ENCODE data around the gene MKX.
A peak's percentile ranks its signal among the peaks of the same experiment; 100 is the strongest.

The MKX gene

DNA sequence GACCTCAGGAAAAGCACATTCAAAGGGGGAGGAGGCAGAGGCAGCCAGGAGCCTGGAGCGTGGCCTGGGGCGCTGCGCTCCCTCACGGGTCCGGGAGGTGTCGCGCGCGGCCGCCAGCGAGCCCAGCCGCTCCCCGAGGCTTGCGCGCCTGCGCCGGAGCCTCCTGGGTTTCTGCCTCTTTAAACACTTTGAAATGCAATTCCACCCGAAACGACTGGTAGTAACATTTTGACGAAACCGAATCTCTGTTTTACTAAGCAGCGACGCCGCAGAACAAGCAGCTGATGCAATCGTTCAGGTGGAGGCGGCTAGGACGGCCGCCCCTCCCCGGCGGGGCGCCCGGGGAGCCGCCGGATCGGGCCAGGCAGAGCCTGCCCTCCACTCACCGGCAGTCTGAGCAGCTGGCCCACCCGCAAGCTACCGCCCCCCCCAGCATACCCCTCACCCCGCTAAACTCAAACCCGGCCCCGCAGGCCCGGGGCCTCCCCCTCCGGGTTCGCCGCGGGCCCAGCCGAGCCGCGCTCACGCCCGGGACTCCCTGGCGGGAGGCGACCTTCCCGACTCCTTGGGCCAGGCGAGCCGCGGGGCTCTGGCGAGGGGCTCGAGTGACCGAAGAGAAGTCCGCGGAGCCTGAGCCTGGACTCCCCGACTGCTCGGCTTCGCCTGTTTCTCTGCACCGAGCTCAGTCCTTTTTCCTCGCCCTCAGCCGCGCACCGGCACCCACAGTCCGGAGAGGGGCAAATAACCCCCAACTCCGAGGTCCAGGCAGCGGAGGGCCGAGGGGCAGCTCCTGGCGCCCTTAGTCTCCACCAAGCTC lies 3.2 kb downstream of the MKX start:
- peak; percentile 84 for DNase-seq (ENCODE audit: low spot score)

DNA sequence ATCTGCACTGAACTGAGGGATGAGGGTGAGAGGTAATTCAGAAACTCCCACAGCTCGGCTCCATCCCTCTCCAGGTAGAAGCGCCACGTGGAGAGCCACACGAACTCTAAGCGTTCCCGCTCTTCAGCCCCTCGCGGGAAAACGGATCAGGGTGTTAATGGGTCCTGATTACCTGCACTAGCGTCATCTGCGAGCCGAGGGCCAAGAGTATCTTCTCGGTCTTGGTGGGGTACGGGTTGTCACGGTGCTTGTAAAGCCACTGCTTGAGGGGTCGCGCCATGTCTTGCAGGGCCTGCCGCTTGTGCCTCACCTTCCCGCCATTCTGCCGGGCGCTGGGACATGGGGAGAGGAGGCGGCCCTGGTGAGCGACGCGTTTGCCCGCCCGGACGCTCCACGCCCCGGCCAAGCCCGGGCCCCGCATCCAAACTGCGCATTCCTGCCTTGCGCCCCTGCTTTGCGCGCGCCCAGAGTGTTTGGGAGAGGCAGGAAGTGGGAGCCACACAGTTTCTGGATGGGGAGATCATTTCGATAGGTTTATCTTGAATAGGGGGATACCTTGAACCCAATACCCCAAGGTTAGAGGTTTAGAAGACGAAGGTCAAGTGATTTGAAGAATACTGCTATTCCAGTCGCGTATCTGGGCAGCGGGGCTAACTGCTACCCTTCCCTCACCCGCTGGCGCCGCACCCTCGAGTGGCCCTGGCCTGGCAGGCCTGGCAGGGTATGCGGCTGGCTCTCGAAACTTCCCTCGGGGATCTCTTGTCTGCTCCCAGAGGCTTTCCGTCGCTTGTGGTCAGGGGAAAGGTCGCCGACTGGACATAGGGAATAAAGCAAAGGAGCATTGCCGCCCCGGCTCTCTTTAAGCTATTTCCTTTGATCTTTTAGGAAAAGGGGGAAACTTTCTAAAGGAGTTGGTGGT lies 4.2 kb downstream of the MKX start:
- peak; percentile 7 for DNase-seq (ENCODE audit: low spot score)

DNA sequence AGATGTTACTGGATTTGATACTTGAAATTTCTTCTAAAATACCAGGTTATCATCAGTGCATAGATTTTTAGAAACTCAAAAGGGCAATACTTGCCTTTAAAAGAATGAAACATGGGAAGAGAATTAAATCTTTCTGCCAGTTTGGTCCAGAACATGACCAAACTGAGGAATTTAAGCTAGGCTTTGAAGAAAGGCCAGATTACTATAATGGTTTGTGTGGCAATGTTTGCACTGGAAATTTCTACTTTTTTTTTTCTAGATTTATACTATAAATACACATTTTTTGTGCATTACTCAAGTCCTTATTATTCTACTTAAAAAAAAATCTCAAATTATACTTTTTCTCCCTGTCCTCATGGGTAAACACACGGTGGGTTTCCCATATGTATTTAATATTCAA lies 9.2 kb downstream of the MKX start:
- no peak for DNase-seq (ENCODE audit: low spot score)

DNA sequence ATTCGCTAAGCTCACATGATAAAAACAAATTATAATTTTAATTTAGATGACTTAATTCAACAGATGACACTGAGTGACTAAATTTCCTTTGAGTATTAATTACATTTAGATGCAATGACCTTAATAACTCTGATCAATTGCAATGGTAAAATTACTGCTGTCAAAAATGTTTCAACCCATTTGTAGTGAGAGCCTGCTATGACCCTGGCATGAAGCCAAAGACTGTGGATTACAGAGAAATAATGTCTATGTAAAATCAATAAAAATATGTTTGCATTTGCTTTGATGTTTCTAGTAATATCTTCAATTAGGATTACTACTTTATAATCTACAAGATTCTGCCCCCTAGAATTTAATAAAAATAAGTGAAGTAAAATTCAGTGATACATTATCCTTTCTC lies 15.6 kb downstream of the MKX start:
- DNase-seq (ENCODE audit: low spot score): no peak

DNA sequence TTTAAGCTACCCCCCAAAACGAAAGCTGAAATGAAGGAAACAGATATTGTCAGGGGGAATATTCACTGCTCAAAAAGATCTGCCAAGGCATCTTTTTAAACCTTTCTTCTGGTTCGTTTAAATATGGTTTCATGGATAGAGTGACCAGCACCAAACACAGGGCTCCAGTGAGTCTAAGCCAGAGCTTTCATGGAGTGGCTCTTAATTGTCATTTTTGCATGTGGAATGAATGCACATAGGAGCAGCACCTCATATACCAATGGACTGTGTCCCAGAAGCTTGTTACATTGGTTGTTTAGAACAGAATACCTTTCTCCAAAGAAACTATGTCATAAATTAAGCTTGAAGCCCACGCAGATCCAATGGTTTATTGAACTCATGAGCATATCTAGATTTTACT lies 17.3 kb downstream of the MKX start:
- no peak for DNase-seq (ENCODE audit: low spot score)

DNA sequence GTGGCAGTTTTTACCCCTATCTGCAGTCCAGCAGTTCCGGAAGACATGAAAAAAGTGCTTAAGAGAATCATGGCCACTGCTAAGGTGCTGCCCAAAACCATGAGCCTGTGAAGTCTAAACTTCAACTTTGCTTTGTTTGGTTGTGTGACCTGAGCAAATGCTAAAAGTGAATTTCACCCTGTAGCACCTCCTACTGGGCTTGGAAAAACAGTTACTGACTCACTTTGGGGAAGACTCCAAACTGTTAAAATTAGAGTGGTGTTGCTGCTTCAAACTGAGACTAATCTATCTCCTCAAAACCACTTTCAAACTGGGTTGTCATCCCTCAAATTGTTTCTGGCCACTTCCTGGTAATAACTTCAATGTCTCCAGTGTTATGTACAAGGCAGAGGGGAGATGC lies 21.3 kb downstream of the MKX start:
- peak; percentile 33 for DNase-seq (ENCODE audit: low spot score)

DNA sequence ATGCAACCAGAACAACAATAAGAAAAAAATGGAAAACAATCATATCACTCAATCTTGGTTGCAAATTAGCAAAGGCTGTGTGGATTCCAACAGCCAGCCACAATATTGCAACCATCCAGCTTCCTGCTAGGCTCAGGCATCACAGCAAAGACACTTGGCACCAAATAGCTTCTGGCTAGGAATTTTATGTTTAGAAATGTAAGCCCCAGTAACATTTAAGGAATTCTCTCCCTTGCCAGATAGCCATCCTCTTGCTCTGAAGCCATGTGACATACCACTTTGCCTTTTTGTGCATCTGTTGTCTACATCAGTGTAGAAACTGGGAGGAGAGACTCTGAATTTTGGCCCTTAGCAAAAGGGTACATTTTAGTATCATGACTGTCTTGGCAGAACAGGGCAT lies 22.2 kb downstream of the MKX start:
- DNase-seq (ENCODE audit: low spot score): no peak

DNA sequence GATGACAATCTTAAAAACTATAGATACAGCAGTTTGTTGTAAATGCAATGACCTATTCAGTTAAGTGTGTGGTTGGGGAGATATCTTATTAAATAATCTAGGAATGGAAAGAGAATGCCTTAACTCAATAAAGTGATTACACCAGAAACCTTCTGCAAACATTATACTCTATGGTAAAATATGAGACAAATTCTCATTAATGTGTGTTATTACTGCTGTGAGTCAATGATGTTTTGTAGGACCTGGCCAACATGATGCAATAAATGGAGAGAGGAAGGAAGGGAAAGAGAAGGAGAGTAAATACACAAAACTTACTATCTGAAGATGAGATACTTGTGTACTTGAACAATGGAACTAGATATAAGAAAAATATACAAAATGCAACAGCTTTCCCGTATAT lies 25.1 kb downstream of the MKX start:
- DNase-seq (ENCODE audit: low spot score): no peak

DNA sequence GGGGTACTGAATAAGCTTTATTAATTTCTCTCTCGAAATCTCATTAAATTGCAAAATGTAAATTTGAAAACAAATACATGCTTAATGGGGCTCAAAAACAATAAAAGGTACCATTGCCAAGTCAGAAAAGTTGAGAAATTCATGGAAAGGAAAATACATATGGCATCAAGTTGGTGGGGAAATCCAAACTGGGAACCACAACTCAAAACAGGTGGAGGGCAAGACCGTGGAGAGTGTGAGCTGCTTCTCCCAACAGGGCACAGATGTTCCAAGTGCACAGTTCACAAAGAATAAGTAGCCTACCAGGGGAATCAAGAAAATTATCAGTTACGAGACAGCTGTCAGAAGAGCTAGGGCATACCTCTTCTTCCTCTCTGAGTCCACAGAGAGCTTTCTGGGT lies 26.6 kb downstream of the MKX start:
- DNase-seq (ENCODE audit: low spot score): no peak

DNA sequence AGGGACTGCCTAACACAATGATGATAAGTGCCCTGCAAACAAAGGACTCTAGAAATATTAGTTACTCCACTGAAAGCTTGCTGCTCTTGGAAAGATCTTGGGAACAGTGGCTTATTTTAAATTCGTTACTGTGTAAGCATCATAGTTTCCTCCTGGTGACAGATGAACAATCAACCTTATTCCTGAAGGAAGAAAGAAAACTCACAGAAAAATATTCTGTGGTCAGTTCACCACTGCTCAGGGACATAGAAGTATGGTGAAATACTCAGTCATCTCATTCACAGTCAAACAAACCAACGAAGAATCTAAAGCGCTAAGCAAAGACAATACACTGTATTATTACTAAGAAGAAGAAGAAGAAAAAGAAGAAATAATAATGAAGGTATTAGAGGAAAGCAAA lies 27.8 kb downstream of the MKX start:
- no peak for DNase-seq (ENCODE audit: low spot score)

DNA sequence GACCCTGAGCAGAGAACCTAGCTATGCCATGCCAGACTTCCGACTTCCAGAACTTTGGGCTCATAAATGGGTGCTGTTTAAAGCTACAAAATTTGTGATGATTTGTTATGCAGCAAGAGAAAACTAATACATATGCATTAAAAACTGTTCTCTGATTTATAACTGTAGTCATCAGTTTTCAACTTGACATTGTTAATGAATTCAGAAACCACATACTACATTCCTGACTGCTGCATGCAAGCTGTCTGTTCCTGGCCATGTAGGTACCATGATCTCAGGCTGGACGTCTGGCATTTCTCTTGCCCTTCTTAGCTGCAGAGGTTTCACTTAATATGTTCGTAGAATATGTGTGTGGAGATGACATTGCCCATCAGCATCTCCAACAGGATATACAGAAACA lies 28.4 kb downstream of the MKX start:
- no peak for DNase-seq (ENCODE audit: low spot score)

DNA sequence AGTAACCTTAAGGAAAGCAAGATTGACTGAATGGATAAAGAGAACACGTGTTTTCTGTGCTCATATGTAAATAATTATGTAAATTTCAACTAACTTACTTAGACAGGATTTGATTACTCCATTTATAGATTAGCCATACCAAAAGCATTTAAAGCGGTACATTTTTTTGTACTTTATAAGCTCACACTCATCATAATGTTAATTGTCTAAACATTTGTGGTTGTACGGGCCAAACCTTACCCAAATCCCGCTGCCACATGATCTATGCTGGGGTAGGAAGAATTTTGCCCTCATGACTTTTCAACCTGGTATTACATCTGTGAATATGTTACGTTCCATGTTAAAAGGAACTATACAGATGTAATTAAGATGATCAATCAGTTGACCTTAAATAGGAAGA lies 29.1 kb downstream of the MKX start:
- no peak for DNase-seq (ENCODE audit: low spot score)

DNA sequence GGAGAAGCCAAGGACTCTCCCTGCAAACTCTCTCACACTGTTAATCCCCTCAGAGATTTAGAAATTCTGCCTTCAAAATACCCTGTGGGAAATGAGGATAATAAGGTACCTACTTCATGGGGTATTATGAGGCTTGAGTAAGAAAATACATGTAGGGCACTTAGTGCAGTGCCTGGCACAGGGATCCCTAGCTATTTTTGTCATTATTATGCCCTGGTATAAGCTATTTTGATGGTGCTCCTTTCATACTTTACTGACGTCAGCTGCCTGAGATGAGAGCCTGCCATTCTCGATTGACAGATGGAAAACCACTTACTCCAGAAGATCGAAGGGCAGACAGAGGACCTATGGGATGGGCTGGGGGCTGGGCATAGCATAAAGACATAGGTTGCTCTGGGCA lies 30.1 kb downstream of the MKX start:
- no peak for DNase-seq (ENCODE audit: low spot score)

DNA sequence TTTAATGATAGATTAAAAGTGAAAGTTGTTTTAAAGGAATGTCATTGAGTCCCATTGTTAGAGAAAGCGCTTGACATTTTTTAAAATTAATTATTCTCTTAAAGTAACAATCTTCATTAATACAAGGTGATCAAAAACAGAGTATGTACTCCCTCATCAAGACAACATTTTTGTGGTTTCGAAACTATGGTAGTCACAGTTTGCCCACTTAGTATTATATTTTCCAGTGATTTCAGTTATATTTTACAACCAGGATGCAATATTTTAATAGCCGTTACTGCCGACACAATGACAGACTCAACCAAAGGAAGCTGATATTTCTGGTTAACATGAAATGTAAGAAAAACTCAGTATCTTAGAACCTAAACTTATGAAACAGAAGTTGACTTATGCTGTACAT lies 31.3 kb downstream of the MKX start:
- no peak for DNase-seq (ENCODE audit: low spot score)

DNA sequence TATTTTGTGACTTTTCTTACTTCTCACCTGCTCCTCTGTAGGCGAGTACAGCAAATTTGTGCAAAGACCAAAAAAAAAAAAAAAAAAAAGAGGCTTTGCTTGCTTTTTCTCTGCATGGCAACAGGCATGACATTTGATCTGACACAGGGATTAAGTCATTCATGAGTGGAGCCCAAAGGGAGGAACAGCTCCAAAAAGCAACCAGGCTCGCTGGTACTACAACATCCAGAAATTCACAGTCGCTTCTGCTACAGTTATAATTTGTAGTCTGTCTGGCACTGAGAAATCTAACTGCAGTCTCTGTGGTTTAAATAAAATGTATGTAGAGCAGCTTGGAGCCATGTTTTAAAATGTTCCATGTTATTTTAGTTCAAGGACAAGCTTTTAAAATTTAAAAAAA lies 31.7 kb downstream of the MKX start:
- peak; percentile 29 for DNase-seq (ENCODE audit: low spot score)

DNA sequence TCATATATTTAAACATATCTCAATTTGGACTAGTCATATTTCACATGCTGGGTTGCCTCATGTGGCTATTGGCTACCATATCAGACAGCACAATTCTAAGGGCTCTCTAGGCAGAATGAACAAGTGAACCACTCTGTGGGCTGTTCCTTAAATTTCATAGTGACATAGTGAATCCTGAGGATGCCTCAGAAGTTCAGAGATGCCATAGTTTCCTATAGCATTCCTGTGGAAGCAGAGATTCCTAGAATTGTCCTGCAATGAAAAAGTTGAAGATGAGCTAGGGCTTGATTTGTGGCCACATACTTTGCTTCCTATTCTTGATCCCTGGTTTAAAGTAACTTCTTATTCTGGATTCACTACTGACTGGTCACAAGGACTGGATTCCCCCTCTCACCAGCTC lies 35.6 kb downstream of the MKX start:
- DNase-seq (ENCODE audit: low spot score): no peak

DNA sequence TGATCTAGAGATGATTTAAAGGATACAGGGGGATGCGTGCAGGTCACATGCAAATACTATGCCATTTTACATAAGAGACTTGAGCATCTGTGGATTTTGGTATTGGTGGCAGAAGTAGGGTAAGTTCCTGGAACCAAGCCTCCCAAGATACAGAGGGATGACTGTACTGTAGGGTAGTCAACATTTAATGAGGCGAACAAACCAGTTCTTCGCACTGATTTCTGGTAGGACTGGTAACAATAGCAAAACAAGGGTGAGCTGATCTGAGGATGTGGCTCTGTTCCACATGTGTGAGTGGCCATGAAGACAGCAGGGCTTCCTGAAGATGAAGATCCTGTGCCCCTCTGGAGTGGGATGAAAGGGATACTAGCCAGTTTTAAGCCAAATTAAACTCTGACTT lies 36.3 kb downstream of the MKX start:
- no peak for DNase-seq (ENCODE audit: low spot score)

DNA sequence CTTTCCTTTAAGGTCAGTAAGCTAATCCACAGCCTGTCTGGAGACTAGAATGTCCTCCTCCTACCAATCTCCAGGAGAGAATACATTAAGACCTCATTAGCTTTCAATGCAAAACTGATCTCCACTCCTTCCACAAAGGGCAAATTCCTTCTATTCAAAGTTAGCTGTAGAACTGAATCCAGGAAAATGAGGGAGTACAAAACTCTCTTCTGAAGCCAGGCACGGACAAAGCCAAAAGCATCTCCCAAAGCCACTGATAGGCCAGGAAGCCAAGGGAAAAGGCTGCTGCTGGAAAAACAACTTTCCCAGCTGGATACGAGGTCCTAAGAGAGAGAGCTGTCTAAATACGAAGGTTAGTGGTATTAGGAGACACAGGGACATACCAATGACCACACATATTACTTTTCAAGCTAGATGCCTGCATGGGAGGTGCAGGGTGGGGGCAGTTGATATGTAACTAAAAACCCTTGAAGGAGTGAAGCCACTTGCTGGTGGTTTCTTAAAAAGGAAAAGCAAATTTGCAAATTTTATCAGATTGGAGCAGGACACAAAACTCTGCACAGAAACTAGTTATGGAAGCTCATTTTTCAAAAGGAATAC lies 43.6 kb downstream of the MKX start:
- DNase-seq (ENCODE audit: low spot score): peak; percentile 22

DNA sequence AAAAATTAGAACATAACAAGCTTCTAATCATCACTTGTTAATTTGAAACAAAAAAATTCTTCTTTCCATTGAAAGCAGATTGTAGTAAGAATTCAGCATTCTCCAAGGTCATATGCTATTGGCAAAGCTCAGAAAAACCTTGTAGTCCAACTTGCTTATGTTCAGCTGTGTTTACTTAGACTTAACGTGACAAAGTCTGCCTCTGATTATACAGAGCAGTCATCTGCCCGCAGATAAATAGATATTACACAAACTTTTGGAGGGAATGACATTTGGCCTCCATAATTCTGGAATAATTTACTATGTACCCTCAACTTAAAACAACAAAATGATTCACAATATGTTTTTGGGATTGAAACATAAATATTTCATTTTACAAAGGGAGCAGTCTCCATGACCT lies 45.8 kb downstream of the MKX start:
- no peak for DNase-seq (ENCODE audit: low spot score)

DNA sequence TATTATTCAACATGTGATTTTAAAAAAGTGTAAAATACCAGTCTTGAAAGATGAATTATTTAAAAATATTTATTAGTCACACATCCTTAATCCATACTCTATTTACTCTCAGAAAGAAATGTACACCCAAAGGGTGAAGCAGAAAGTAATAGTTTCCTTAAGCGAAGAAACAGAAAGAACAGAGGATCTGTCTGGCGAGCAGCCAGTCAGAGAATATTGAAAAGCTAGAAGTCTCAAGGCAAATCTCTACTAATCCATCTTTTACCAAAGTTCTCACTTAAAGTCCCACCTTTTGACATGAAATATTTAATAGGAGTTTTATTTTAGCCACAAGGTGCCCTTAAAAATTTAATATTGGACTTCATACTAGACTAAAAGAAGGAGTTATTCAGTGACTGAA lies 46.7 kb downstream of the MKX start:
- DNase-seq (ENCODE audit: low spot score): no peak

DNA sequence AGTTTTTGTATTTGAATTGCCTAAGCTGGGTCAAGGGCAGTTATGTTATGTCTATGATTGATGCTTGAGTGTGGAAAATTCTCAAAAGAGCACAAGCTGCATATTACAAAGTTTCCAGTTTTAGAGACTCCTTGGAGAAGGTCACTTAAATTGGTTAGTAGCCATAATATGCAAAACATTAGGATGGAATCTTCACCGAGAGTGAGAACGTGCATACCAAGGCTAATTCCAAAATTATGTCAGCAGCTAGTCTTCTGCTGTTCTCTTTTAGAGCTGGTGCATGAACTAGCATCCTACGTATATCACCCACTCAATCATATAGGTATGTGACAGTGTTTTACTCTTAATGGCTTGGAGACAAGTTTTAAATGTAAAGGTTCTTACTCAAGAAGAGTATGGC lies 49.2 kb downstream of the MKX start:
- no peak for DNase-seq (ENCODE audit: low spot score)

DNA sequence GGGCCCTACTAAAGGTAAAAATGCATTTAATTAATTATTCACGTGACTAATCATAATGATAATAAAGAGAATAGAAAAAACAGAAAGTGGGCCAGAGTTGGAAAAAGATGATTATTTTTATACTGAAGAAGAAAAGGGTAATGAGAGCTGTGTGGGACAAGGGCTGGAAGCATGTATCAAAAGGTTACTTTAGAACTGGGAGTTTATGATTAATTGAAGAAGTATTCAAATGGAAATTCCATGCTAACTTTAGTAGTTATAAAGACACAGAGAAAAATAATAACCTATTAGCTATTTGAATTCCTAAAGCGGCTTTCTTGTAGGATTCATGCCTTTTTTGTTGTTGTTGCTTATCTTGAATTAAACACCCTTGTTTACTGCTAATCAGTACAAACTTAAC lies 49.9 kb downstream of the MKX start:
- no peak for DNase-seq (ENCODE audit: low spot score)

DNA sequence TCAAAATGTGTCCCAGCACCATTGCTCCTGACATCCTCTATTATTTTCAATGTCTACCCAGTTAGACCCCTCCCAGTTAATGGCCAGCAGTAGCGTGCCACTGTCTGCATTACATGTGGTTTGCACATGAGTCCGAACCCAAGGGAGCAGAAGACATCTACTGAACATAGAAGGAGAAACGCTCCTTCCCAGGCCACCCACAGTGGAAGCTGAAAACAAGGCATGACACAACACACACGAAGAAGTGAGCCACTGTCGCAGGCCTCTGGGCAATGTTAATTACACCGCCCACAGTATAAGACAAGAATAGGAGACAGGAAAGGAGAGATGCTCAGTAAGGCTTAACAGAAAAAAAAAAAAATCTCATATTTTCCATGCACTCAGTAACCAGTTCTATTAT lies 50.5 kb downstream of the MKX start:
- DNase-seq (ENCODE audit: low spot score): no peak
